HUES6 (cell line): Measurements from ENCODE around the gene SPAG9.
A peak's percentile ranks its signal among the peaks of the same experiment; 100 is the strongest.

Experiments used
- H3K27ac ChIP-seq: 2 replicates; pipeline ENCODE4 v1.7.0; 2013; ENCODE audit warnings: low read depth, mild to moderate bottlenecking, low read length, inconsistent platforms
- H3K27me3 ChIP-seq: 2 replicates; pipeline ENCODE4 v1.6.1; 2013; ENCODE audit warnings: low read length; ENCODE audit not compliant: control insufficient read depth, insufficient read depth
- H3K36me3 ChIP-seq: 2 replicates; pipeline ENCODE4 v1.6.1; 2013; ENCODE audit warnings: low read length; ENCODE audit not compliant: control insufficient read depth, insufficient read depth
- H3K4me1 ChIP-seq: 2 replicates; pipeline ENCODE4 v1.6.1; 2013; ENCODE audit warnings: low read length; ENCODE audit not compliant: control insufficient read depth, insufficient read depth
- H3K4me3 ChIP-seq: 2 replicates; pipeline ENCODE4 v1.5.1; 2013; ENCODE audit warnings: low read depth, low read length
- H3K9ac ChIP-seq: one replicate; pipeline ENCODE4 v1.6.1; 2013; ENCODE audit warnings: mild to moderate bottlenecking, low read length
- H3K9me3 ChIP-seq: 2 replicates; pipeline ENCODE4 v1.6.1; 2013; ENCODE audit warnings: low read depth, low read length; ENCODE audit not compliant: control insufficient read depth, insufficient read depth

The SPAG9 gene

GRCh38 chr17:50959341-50959740 lies 161.3 kb downstream of the SPAG9 start:
- H3K4me1 ChIP-seq = peaks cover 22% of the 10 kb centered on the region
- peaks cover 9% of the 10 kb centered on the region for H3K36me3 ChIP-seq
- no peaks in the 10 kb centered on the region for H3K9me3 ChIP-seq
- H3K4me3 ChIP-seq = no peak overlapping the region
- no peaks in the 10 kb centered on the region for H3K27me3 ChIP-seq
- no peak overlapping the region for H3K9ac ChIP-seq
- H3K27ac ChIP-seq = no peak overlapping the region

- Histone ChIP-seq H3K9me3 (no peaks in the 10 kb centered on the region), H3K4me3 (no peak overlapping the region), H3K4me1 (peaks cover 33% of the 10 kb centered on the region), H3K27ac (no peak overlapping the region), H3K9ac (no peak overlapping the region), H3K27me3 (no peaks in the 10 kb centered on the region), H3K36me3 (peaks cover 3% of the 10 kb centered on the region; the same call in 1 of the 2 replicates)
These were observed 162.8 kb downstream of the SPAG9 start for GRCh38 chr17:50957600-50958575.

DNA sequence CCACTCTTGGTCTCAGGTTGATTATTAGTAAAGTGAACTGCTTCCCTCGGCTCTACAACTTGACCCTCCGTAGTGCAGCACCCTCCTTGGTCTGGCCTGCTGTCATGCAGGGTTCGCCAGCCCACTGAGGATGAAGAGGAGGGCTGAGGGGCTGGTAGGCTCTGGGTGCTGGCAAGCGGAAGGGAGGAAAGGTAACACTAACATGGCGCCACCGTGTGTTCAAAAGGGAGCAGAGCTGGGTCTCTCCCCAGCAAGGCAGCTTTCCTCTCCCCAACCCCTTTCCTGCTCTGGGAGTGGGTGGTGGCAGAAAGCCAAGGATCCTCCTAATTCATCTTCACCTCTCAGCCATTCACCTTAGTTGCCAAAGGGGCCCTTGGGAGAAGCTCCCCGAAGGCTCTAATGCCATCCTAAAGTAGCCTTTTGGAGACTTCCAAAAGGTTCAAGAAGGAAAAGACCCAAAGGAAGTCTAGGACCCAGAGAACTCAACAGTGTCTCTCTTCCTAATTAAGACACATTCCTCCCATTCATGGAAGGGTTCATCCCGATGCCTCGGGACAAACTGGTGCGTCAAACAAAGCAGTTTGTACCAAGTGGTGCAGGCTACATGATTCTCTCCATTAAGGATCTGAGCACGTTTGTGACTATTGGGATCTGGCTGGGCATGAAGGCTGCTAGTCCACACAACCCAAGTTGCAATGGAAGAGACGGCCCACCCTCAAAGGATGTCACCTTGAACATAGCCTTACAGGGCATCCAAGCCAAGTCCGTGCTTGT lies 163.7 kb downstream of the SPAG9 start:
- Histone ChIP-seq H3K36me3 (peaks cover 3% of the 10 kb centered on the region; the same call in 1 of the 2 replicates), H3K9me3 (no peaks in the 10 kb centered on the region), H3K4me1 (peaks cover 33% of the 10 kb centered on the region), H3K27ac (no peak overlapping the region), H3K4me3 (no peak overlapping the region), H3K9ac (no peak overlapping the region), H3K27me3 (no peaks in the 10 kb centered on the region)

DNA sequence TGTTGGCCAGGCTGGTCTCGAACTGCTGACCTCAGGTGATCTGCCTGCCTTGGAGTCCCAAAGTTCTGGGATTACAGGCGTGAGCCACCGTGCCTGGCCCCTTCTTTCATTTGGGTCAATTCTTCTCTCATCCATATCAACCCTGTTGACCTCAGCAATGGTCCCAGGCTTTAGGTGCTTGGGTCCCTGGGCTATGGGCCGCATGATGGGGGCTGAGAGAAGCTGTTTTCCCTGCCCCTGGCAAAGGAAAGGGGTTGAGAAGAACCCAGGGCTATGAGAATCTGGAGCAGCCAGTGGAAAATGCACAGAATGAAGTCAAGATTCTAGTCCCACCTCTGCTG lies 164.3 kb downstream of the SPAG9 start:
- Histone ChIP-seq H3K9me3 (no peaks in the 10 kb centered on the region), H3K27ac (no peak overlapping the region), H3K4me1 (peaks cover 33% of the 10 kb centered on the region), H3K9ac (no peak overlapping the region), H3K27me3 (no peaks in the 10 kb centered on the region), H3K4me3 (no peak overlapping the region), H3K36me3 (no peaks in the 10 kb centered on the region; the same call in 1 of the 2 replicates)

GRCh38 chr17:50955667-50956120 lies 165.0 kb downstream of the SPAG9 start:
- Histone ChIP-seq H3K27me3 (no peaks in the 10 kb centered on the region), H3K9me3 (no peaks in the 10 kb centered on the region), H3K36me3 (no peaks in the 10 kb centered on the region; the same call in 1 of the 2 replicates), H3K4me1 (peaks cover 36% of the 10 kb centered on the region), H3K27ac (no peak overlapping the region), H3K4me3 (no peak overlapping the region), H3K9ac (no peak overlapping the region)

DNA sequence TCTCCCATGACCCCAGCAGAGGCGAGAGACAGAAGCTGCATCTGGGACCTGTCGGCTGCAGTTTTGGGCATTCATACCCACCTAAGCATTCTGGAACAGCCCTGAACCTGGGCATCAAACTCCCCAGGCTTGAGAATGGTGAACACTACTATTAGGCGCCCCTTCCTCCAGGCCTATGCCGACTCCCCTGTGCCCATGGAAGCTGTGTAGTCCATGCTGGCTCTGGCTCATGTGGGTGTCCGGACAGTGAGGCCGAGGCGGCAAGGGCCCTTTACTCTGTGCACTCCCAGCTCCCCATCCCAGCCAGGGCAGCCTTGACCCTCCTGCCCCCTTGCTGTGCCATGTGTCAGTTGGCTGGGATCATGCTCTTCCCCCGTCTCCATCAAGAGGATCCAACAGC lies 165.5 kb downstream of the SPAG9 start:
- H3K36me3 ChIP-seq = no peaks in the 10 kb centered on the region; the same call in 1 of the 2 replicates
- H3K27me3 ChIP-seq = no peaks in the 10 kb centered on the region
- peaks cover 42% of the 10 kb centered on the region for H3K4me1 ChIP-seq
- H3K27ac ChIP-seq = no peak overlapping the region
- no peak overlapping the region for H3K4me3 ChIP-seq
- H3K9me3 ChIP-seq = no peaks in the 10 kb centered on the region
- H3K9ac ChIP-seq = no peak overlapping the region

- no peaks in the 10 kb centered on the region for H3K36me3 ChIP-seq
- no peaks in the 10 kb centered on the region for H3K9me3 ChIP-seq
- H3K27ac ChIP-seq = 0 out of 2 replicates have a peak overlapping the region, but pooled peaks have one; percentile 70
- H3K9ac ChIP-seq = peak overlapping the region; percentile 29
- H3K4me3 ChIP-seq = no peak overlapping the region
- H3K4me1 ChIP-seq = peaks cover 47% of the 10 kb centered on the region
- H3K27me3 ChIP-seq = no peaks in the 10 kb centered on the region
These were observed 166.0 kb downstream of the SPAG9 start for GRCh38 chr17:50954641-50955121.

DNA sequence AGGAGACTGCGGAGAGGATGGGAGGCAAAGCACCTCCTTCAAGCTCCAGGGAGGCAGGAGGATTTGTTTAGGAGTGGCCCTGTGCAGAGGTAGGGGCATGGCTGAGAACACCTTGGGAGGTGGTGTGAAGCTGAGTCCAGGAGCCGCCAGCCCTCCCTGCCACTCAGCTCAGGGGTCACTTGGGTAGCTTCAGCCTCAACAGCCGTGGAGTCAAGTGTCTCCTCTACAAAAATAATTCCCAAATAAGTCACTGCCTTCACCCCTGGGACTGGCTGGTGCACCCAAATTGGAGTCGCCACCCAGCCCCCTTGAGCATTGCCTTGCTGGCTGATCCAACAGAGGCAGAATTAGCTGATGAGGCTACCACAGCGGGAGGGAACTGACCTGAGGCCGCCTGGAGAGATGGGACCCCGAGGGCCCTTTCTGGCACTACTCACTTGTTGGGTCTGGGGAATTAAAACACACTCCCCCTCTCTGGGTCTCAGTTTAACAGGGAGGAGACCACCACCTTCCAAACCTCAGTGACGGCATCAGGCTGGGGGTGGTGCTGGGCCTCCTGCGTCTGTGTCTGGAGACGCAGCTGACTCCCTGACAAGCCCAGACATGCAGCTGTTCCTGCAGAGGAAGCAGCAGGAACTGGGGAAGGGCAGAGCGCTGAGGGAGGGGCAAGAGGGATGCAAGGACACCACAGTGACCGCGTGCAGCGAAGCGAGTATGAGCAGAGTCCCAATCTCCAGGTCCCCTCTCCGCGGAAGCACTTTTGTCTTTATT lies 166.7 kb downstream of the SPAG9 start:
- Histone ChIP-seq H3K27ac (peak overlapping the region; percentile 70; the same call in 1 of the 2 replicates), H3K9me3 (no peaks in the 10 kb centered on the region), H3K27me3 (no peaks in the 10 kb centered on the region), H3K4me1 (peaks cover 53% of the 10 kb centered on the region), H3K4me3 (peak overlapping the region; percentile 11; the same call in 1 of the 2 replicates), H3K36me3 (no peaks in the 10 kb centered on the region), H3K9ac (peak overlapping the region; percentile 29)

GRCh38 chr17:50953518-50953830 lies 167.2 kb downstream of the SPAG9 start:
- Histone ChIP-seq H3K9ac (peak overlapping the region; percentile 29), H3K36me3 (no peaks in the 10 kb centered on the region), H3K4me1 (peaks cover 58% of the 10 kb centered on the region), H3K9me3 (no peaks in the 10 kb centered on the region), H3K27me3 (no peaks in the 10 kb centered on the region), H3K4me3 (peak overlapping the region; percentile 11; the same call in 1 of the 2 replicates), H3K27ac (0 out of 2 replicates have a peak overlapping the region, but pooled peaks have one; percentile 70)

DNA sequence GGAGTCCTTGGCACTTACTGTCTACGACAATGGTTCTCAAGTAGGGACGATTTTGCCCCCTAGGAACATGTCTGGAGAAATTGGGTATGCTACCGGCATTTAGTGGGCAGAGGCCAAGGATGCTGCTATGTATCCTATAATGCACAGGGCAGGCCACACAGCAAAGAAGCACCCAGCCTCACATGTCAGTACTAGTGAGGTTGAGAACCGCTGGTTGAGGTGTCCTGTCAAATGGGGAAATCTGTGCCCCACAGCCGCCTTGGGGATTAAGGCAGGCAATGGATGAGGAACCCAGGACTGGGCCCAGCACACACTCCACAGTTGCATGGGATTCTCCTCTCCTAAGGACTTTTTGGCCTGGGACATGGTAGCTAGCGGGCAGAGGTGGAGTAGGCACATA lies 167.8 kb downstream of the SPAG9 start:
- no peak overlapping the region for H3K27ac ChIP-seq
- H3K4me1 ChIP-seq = peaks cover 63% of the 10 kb centered on the region
- no peaks in the 10 kb centered on the region for H3K27me3 ChIP-seq

More for the DNA sequence above, 167.8 kb downstream of the SPAG9 start:
- Histone ChIP-seq H3K9ac (no peak overlapping the region), H3K9me3 (no peaks in the 10 kb centered on the region), H3K36me3 (no peaks in the 10 kb centered on the region), H3K4me3 (no peak overlapping the region)
